Psoas muscle (tissue), 8 donors: Measurements from ENCODE around the gene SLC3A2. TPM values are rescaled to one million over a fixed set of nuclear protein-coding genes. Genes with fewer than 3 reads are reported as not detected.
A peak's percentile ranks its signal among the peaks of the same experiment; 100 is the strongest.

ENCODE experiments used
- ATAC-seq, 4 donors: fragments of 200-7000 bp; cut with Tn5 transposase; one replicate each; pipeline ENCODE4 v1.9.1; 2020; ENCODE audit warnings: moderate library complexity in 3 of 4, mild to moderate bottlenecking in 2 of 4
- DNase-seq, 2 donors: peaks; one replicate each; pipeline ENCODE4 v3.0.0-alpha.2; 2020
- H3K27ac ChIP-seq: fragments of 200-600 bp; one replicate; pipeline ENCODE4 v1.8.0; 2022
- H3K27me3 ChIP-seq, 3 donors: fragments of 200-600 bp in 1 of 3; one replicate each; pipeline versions ENCODE4 v1.6.1 to v1.8.0; 2013 to 2022; ENCODE audit warnings: low read length in 2 of 3, mild to moderate bottlenecking in 2 of 3, moderate library complexity in 1 of 3; ENCODE audit not compliant: insufficient read depth in 3 of 3
- H3K36me3 ChIP-seq, 2 donors: fragments of 200-600 bp in 1 of 2; one replicate each; pipeline versions ENCODE4 v1.6.1 to v1.8.0; 2013 to 2022; ENCODE audit warnings: low read depth in 1 of 2, mild to moderate bottlenecking in 1 of 2, moderate library complexity in 1 of 2; ENCODE audit not compliant: insufficient read depth in 1 of 2
- H3K4me1 ChIP-seq: fragments of 200-600 bp; one replicate; pipeline ENCODE4 v1.8.0; 2022
- H3K4me3 ChIP-seq: fragments of 200-600 bp; one replicate; pipeline ENCODE4 v1.8.0; 2022; ENCODE audit warnings: mild to moderate bottlenecking
- H3K9me3 ChIP-seq: fragments of 200-600 bp; one replicate; pipeline ENCODE4 v1.8.0; 2022
- CTCF ChIP-seq: fragments of 200-600 bp; IDR thresholded peaks from one replicate; pipeline ENCODE4 v1.8.0; 2022; ENCODE audit warnings: antibody characterized with exemption
- WGBS, 3 donors: extraction: QIAGEN DNeasy Blood & Tissue Kit; methylation state at CpG; one replicate each; pipeline versions ENCODE4 v1.1.6 to v1.1.7; 2013; 5-methylcytosine and 5-hydroxymethylcytosine counted together
- intact Hi-C, 2 donors: fragments of 100-400 bp; cut with DNase I; formaldehyde crosslinking; loops; one replicate each; pipeline versions ENCODE4 v1.11.0 to v1.14.2; 2022
- long read RNA-seq, 2 donors: library from polyadenylated mRNA; unstranded; transcript quantifications; one replicate each; pipeline ENCODE4 v2.0.0, GENCODE V29; 2021
- polyA plus RNA-seq, 3 donors: library from polyadenylated mRNA; stranded (reverse); fragments of 200-250 nt; gene quantifications; one replicate each; pipeline ENCODE4 v1.2.3, GENCODE V29; 2013
- total RNA-seq, 4 donors: library from RNA; stranded (reverse); fragmentation: NEBNext Ultra II Directional in 2 of 4; extraction: Animal tissue kit (Norgen Biotek cat#: 25700) in 2 of 4; gene quantifications; one replicate each; pipeline versions ENCODE4 v1.2.1 to v1.2.4, GENCODE V29; 2021 to 2023
- donor health status: healthy with polysubstance abuse.
- donor health status: DM: no; HTN: no; CAD: no; lungs with moderate emphysema.
- donor health status: Bipolar disorder and iron deficiency.
- donor health status: healthy.
- donor health status: DM: yes; HTN: yes; CAD: no.
- donor health status: DM: no; HTN: no; CAD: no.
- donor health status: DM: no; HTN: no; CAD: no.
- donor health status: DM: yes; HTN: yes; CAD: no.

Gene SLC3A2
- total RNA-seq (100 to 1,000 TPM in 3 of 4 donors, 10 to 100 TPM in 1; 62.6 to 187 (median 132) TPM), polyA plus RNA-seq (100 to 1,000 TPM; 149 to 374 (median 208) TPM)
- long read RNA-seq, donor 1, transcript SLC3A2-201 (9 exons, 1,904 nt) = major isoform, 75 of 85 reads
- long read RNA-seq, donor 1, partial matches to known transcripts = 3 of 85 reads
- long read RNA-seq, donor 1, other reads (novel, unspliced or antisense) = 4 of 85 reads
- long read RNA-seq, donor 2, transcript SLC3A2-201 (9 exons, 1,904 nt) = major isoform, 239 of 281 reads
- long read RNA-seq, donor 2, partial matches to known transcripts = 13 of 281 reads
- long read RNA-seq, donor 2, other reads (novel, unspliced or antisense) = 17 of 281 reads

GRCh38 chr11:62880803-62881578, at the start of gene SLC3A2:
SLC3A2 (plus strand) TSS chr11:62880896; CDS start chr11:62881024, 128 bp downstream.
- no peaks in the 10 kb centered on the region for H3K9me3 ChIP-seq
- H3K4me1 ChIP-seq = peaks cover 41% of the 10 kb centered on the region
- peak; percentile 91 to 95 for DNase-seq
- intact Hi-C loops = loop anchor here in 1 of 2 donors (2.0 kb wide), 1 partner anchor 40 kb away; no protein-coding TSS in a partner anchor
- ATAC-seq = peak; percentile 85 to 89 (median 88)
- 0% methylated on average over 58 to 69 of the region's 69 CpGs for WGBS, 3 donors
- H3K27me3 ChIP-seq = no peaks in the 10 kb centered on the region
- H3K36me3 ChIP-seq = peaks cover 16 to 41% of the 10 kb centered on the region in 2 donors
- H3K27ac ChIP-seq = peak within 1 kb of the TSS; percentile 100
- H3K4me3 ChIP-seq = peak within 1 kb of the TSS; percentile 99
- TF ChIP-seq CTCF = peak; percentile 59

- peaks cover 6 to 67% of the 10 kb centered on the region in 2 donors for H3K36me3 ChIP-seq
- no peak for TF ChIP-seq CTCF
- intact Hi-C loops = loop anchor here (5.0 kb wide), 2 partner anchors 34 to 44 kb away; partner anchors contain the start of gene TMEM179B (in 1 of the 2)
- H3K27ac ChIP-seq = peak overlapping the region; percentile 98
- ATAC-seq (no peak), DNase-seq (peak in 1 of 2 donors; percentile 52)
- peaks cover 27% of the 10 kb centered on the region for H3K4me1 ChIP-seq
- H3K27me3 ChIP-seq = no peaks in the 10 kb centered on the region
- WGBS, 3 donors = 0 to 1% (median 1%) methylated on average over 30 to 33 of the region's 33 CpGs
- no peaks in the 10 kb centered on the region for H3K9me3 ChIP-seq
- H3K4me3 ChIP-seq = peak overlapping the region; percentile 99
Observed at GRCh38 chr11:62830904-62831519, 49.7 kb upstream of the SLC3A2 start.

- H3K9me3 ChIP-seq = no peaks in the 10 kb centered on the region
- TF ChIP-seq CTCF = no peak
- H3K4me1 ChIP-seq = peaks cover 27% of the 10 kb centered on the region
- H3K4me3 ChIP-seq = peak within 1 kb of the TSS; percentile 99
- ATAC-seq (peak; percentile 98 to 99 (median 98)), DNase-seq (peak; percentile 100)
- intact Hi-C loops = loop anchor here (5.0 kb wide), 2 partner anchors 34 to 44 kb away; partner anchors contain the start of gene TMEM179B (in 1 of the 2)
- WGBS, 3 donors = 0 to 1% (median 0%) methylated on average over 59 to 65 of the region's 65 CpGs
- H3K27me3 ChIP-seq = no peaks in the 10 kb centered on the region
- peak within 1 kb of the TSS; percentile 98 for H3K27ac ChIP-seq
- peaks cover 6 to 67% of the 10 kb centered on the region in 2 donors for H3K36me3 ChIP-seq
Observed at GRCh38 chr11:62831520-62832335, 49.0 kb upstream of the SLC3A2 start, which contains the start of gene STX5. STX5 (minus strand) TSS chr11:62832051; CDS start chr11:62831243, 808 bp downstream.
